GM12874 (cell line): ENCODE measurements around the gene CYREN.

Experiments used
- TF ChIP-seq, protein P1 (sequence below): IDR thresholded peaks from 2 replicates; pipeline ENCODE4 v1.5.1; 2011; ENCODE audit warnings: low read depth, mild to moderate bottlenecking, control low read depth, low read length, moderate library complexity; ENCODE audit not compliant: insufficient read depth

The CYREN gene

DNA sequence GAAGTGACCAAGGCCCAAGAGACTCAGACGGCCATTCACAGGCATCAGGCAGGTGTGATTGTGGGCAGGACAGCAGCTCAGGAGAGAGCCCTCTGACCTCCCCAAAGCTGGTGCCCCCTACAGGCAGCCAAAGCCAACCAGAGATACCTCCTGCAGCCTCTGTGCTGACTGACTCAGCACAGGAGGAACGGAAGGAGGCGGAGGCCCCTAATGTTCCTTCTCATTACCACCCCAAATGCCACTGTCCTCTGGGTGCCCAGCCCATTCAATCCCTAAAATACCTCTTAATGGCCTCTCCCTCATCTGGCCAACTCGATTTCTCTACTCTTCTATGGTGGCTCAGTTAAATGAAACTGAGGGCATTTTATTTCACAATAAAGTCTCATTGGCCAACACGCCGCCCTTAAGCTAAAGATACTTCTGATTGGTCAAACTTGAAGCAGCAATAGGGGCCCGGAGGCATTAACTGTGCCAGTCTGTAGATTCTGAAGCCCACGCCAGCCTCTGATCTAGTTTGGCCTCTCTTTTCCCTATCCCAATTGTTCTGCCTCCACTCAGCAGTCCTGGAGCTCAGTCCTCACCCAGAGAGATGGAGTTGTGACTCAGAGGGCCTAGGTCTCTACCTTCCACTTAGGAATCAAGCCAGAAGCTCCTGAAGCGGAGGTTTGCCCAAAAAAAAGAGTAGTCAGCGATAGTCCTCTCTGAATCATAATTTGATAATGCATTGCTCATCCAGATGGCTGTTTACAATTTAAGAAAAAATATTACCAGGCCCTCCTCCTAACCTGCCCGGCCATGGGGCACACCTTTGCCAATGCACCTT lies 1.2 kb downstream of the CYREN start:
- TF ChIP-seq, protein P1, sequence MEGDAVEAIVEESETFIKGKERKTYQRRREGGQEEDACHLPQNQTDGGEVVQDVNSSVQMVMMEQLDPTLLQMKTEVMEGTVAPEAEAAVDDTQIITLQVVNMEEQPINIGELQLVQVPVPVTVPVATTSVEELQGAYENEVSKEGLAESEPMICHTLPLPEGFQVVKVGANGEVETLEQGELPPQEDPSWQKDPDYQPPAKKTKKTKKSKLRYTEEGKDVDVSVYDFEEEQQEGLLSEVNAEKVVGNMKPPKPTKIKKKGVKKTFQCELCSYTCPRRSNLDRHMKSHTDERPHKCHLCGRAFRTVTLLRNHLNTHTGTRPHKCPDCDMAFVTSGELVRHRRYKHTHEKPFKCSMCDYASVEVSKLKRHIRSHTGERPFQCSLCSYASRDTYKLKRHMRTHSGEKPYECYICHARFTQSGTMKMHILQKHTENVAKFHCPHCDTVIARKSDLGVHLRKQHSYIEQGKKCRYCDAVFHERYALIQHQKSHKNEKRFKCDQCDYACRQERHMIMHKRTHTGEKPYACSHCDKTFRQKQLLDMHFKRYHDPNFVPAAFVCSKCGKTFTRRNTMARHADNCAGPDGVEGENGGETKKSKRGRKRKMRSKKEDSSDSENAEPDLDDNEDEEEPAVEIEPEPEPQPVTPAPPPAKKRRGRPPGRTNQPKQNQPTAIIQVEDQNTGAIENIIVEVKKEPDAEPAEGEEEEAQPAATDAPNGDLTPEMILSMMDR, result peak; percentile 93

DNA sequence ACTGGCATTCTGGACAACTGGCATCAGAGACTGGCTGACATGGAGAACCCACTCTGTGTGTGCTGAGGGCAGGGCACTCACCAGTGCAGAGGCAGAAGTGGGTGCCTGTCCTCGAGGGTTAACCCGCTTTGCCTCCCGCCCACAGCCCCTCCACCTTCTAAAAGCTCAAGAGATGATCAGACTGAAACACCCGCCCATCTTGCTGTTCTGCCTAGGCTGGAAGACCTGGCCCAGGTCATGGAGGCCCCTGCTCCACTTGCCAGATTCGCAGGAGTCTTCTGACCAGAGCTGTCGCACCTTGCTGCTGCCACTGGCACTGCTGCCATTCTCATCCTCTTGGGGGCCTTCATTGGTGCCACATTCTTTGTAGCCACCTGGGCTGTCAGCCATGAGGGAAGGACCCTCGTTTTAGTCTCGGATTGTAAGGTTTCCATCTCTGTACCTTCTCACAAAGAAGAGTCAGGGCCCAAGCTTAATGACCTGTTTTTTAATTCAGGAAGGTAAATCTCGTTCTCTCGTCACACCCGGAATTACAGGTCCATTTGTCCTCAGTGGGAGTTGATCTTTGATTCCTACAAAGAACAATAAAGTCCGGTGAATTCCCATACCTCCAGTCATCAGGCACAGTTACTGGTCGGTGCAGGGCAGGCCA lies 1.9 kb downstream of the CYREN start:
- TF ChIP-seq, protein P1, result no peak

DNA sequence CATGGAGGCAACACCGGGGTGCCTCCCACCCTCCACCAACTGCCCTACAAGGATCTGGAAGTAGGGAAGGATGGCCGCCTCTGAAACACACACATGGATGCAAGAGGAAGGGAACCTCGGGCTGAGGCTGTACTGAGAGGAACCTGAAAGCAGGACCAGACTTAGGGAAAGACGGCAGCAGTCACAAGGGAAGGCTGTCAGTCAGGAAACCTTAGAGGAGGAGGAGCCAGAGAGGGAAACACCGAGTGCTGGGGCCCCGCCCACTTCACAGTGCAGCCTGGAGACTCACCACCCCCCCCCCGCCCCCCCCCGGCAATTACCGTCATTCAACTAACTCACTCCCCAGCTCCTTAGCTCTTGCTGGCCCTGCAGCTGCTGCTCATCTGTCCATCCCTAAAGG lies 2.5 kb downstream of the CYREN start:
- TF ChIP-seq, protein P1, result no peak

DNA sequence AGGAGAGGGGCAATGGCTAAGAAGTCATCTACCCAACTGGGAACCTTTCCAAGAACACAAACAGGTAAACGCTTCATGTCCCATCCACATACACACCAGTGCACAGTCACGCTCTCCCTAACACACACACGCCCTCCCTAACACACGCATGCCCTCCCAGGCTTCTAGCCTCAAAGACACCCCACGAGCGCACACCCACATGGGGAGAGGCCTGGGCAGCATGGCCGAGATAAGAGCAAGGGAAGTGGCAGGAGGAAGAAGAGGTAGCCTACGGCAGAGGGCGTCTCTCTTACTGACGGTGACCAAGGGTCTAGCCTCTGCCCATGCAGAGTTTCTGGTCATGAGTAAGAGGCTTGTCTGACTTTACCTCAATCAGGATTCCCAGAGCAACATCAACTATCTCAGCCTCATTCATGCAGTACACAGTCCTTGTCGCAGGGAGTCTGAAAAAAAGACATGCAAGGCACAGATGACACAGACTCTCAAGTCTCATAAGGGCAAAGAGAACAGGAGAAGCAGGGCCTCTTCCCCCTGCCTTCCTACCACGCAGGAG lies 3.1 kb downstream of the CYREN start:
- TF ChIP-seq, protein P1, result no peak

DNA sequence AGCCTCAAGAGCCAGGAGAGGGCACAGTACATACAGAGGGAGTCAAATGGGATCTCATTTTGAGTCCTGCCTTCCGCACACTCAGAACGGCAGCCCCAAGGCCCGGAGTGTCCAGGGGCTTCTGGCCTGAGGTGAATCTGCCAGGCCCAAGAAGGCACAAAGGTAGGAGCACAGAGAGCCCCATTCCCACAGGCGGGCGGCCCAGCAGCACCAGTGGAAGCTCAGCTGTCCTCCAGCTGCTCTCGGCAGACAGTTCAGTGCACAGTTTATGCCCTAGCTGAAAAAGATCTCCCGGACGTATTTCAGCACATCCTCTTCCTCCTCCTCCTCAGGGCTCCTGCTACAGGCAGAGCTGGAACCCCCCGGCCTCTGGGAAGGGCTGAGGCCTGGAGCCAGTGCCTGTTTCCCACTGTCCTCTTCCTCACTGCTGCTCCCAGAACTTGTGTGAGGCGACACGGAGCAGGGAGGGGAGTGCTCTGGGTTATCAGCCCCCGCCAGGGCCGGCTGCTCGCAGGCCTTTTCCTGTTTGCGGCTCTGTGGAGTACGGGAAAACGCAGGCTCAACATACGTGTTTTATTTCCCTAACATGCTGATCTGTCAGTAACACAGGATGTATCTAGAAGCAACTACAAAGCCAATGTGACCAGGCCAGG lies 4.0 kb downstream of the CYREN start:
- TF ChIP-seq, protein P1, result no peak

- TF ChIP-seq, protein P1, result no peak
Observed at GRCh38 chr7:135165862-135166261, 4.6 kb downstream of the CYREN start.
